Upper lobe of left lung (tissue), 6 donors: ENCODE results near the gene AKNA. TPM values are rescaled to one million over a fixed set of nuclear protein-coding genes. Genes with fewer than 3 reads are reported as not detected.

Source experiments
- ATAC-seq, 2 donors: fragments of 200-7000 bp; cut with Tn5 transposase; one replicate each; pipeline ENCODE4 v1.9.1; 2022; ENCODE audit warnings: mild to moderate bottlenecking in 2 of 2, moderate library complexity in 2 of 2; ENCODE audit not compliant: low FRiP score in 2 of 2
- DNase-seq, 2 donors: peaks; one replicate each; pipeline ENCODE4 v3.0.0-alpha.2; 2019 to 2020
- H3K27ac ChIP-seq, 4 donors: fragments of 200-600 bp; sonication (generic); one replicate each; pipeline ENCODE4 v1.5.1; 2016 to 2019
- H3K27me3 ChIP-seq, 4 donors: fragments of 200-600 bp; sonication (generic); one replicate each; pipeline ENCODE4 v1.5.1; 2017 to 2019
- H3K36me3 ChIP-seq, 4 donors: fragments of 200-600 bp; sonication (generic); one replicate each; pipeline ENCODE4 v1.5.1; 2016 to 2019
- H3K4me1 ChIP-seq, 4 donors: fragments of 200-600 bp; sonication (generic); one replicate each; pipeline ENCODE4 v1.5.1; 2018 to 2019
- H3K4me3 ChIP-seq, 4 donors: fragments of 200-600 bp; sonication (generic); one replicate each; pipeline ENCODE4 v1.5.1; 2017 to 2019; ENCODE audit warnings: mild to moderate bottlenecking in 2 of 4, moderate library complexity in 1 of 4
- H3K9me3 ChIP-seq, 4 donors: fragments of 200-600 bp; sonication (generic); one replicate each; pipeline ENCODE4 v1.5.1; 2018 to 2019
- EP300 ChIP-seq, 4 donors: sonication (generic); formaldehyde crosslinking; IDR thresholded peaks; one replicate each; pipeline ENCODE4 v1.5.1; 2017; ENCODE audit warnings: antibody characterized with exemption in 4 of 4, control low read depth in 2 of 4
- POLR2A ChIP-seq, 4 donors: fragments of 450-650 bp; IDR thresholded peaks; one replicate each; pipeline ENCODE4 v1.5.1; 2016 to 2017; ENCODE audit warnings: antibody characterized with exemption in 4 of 4, mild to moderate bottlenecking in 2 of 4
- POLR2AphosphoS5 ChIP-seq, 2 donors: sonication (generic); formaldehyde crosslinking; IDR thresholded peaks; one replicate each; pipeline ENCODE4 v1.5.1; 2017; ENCODE audit warnings: antibody characterized with exemption in 2 of 2
- WGBS, 2 donors: methylation state at CpG; one replicate each; pipeline ENCODE4 v1.1.5; 2017 to 2018; 5-methylcytosine and 5-hydroxymethylcytosine counted together
- total RNA-seq, 6 donors: library from RNA; depleted of rRNA in 4 of 6; stranded (reverse); fragments of >200 nt in 4 of 6; gene quantifications; one replicate each; pipeline versions ENCODE4 v1.1.0 to v1.2.1, GENCODE V29; 2016 to 2021
- TF ChIP-seq, protein P1 (sequence below), 6 experiments: fragments of 450-650 bp in 4 of 6; fragments of 200-600 bp in 2 of 6; sonication (generic) in 2 of 6; IDR thresholded peaks; one replicate each; pipeline ENCODE4 v1.5.1; 2016 to 2019; ENCODE audit warnings: antibody characterized with exemption in 6 of 6
- donor health status: DM: no; HTN: no; CAD: no; lungs with moderate emphysema.
- donor health status: DM: no; HTN: yes; CAD: no; lungs with severe emphysema.

The AKNA gene
- total RNA-seq, 6 donors from 2014 or later, result 38.3 to 152 (median 61.5) TPM

DNA sequence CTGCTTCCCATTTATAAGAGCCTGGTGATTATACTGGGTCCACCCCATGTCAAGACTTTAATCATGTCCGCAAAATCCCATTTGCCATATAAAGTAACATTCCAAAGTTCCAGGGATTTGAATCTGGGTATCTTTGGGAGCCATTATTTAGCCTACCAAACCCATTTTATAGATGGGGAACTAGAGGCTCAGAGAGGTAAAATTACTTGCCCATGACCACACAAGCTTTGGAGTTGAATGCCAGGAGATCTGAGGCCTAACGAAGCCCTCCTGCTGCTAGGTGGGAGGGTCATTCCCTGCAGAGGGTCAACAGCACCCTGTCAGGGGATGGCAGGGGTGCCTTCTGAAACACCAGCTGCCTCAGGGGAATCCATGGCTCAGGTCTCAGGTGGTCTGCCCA, 13.0 kb upstream of the AKNA start:
- H3K27me3 ChIP-seq, result no peaks in the 10 kb centered on the region
- no peak overlapping the region for H3K4me3 ChIP-seq
- H3K9me3 ChIP-seq, result no peaks in the 10 kb centered on the region
- WGBS, 2 donors, result 85 to 94% methylated on average over 2 of the region's 2 CpGs
- ATAC-seq (no peak), DNase-seq (no peak)
- H3K36me3 ChIP-seq, result no peaks in the 10 kb centered on the region
- TF ChIP-seq, protein P1, sequence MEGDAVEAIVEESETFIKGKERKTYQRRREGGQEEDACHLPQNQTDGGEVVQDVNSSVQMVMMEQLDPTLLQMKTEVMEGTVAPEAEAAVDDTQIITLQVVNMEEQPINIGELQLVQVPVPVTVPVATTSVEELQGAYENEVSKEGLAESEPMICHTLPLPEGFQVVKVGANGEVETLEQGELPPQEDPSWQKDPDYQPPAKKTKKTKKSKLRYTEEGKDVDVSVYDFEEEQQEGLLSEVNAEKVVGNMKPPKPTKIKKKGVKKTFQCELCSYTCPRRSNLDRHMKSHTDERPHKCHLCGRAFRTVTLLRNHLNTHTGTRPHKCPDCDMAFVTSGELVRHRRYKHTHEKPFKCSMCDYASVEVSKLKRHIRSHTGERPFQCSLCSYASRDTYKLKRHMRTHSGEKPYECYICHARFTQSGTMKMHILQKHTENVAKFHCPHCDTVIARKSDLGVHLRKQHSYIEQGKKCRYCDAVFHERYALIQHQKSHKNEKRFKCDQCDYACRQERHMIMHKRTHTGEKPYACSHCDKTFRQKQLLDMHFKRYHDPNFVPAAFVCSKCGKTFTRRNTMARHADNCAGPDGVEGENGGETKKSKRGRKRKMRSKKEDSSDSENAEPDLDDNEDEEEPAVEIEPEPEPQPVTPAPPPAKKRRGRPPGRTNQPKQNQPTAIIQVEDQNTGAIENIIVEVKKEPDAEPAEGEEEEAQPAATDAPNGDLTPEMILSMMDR (IDR thresholded peaks at IDR 0.05), result no peak
- TF ChIP-seq POLR2A (IDR thresholded peaks at IDR 0.05) (no peak), POLR2AphosphoS5 (IDR thresholded peaks at IDR 0.05) (no peak), EP300 (IDR thresholded peaks at IDR 0.05) (no peak)
- H3K4me1 ChIP-seq, result peaks cover 12 to 33% (median 13%) of the 10 kb centered on the region in 4 donors
- no peak overlapping the region for H3K27ac ChIP-seq

DNA sequence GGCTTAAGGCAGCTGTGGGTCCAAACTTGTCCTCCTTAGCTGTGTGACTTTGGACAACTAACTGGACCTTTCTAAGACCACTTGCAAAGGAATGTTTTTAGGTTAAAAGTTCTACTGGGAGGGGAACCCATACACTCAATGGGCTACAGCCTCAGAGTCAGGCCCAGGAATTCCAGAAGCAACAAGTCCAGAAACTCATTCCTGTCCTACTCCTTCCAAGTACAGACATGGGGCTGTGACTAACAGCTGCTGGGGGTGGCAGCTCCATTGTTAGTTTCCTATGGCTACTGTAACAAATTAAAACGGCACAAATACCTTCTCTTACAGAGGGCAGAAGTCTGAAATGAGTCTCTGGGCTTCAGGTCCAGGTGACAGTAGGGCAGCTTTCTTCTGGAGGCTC, 12.4 kb upstream of the AKNA start:
- no peak overlapping the region for H3K27ac ChIP-seq
- DNase-seq, result no peak
- WGBS, 2 donors, result 27 to 52% methylated on average over 1 of the region's 1 CpG
- no peaks in the 10 kb centered on the region for H3K27me3 ChIP-seq
- no peak overlapping the region for H3K4me3 ChIP-seq
- no peak for ATAC-seq
- H3K9me3 ChIP-seq, result no peaks in the 10 kb centered on the region
- TF ChIP-seq, protein P1 (IDR thresholded peaks at IDR 0.05), result no peak
- no peak for TF ChIP-seq POLR2AphosphoS5 (IDR thresholded peaks at IDR 0.05)
- TF ChIP-seq EP300 (IDR thresholded peaks at IDR 0.05), result no peak
- no peak for TF ChIP-seq POLR2A (IDR thresholded peaks at IDR 0.05)
- H3K36me3 ChIP-seq, result no peaks in the 10 kb centered on the region
- H3K4me1 ChIP-seq, result peaks cover 17 to 33% (median 18%) of the 10 kb centered on the region in 4 donors

DNA sequence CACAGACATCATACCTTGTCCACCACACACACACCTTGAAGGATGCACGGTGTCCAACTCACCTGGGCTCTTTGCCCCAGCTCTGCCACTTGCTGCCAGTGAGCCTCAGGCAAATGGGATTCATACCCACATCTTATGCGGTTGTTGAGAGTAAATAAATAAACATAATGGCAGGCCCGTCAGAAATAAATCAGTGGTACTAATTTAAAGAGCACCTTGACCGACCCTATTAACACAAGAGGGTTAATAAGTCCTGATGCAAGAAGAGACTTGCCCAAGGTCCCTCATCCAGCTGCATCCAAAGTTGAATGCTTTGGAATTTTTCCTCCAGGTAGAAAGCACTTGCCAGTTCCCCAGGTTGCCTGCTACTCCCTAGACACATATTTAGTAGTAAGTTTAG, 11.6 kb upstream of the AKNA start:
- no peak for TF ChIP-seq POLR2A (IDR thresholded peaks at IDR 0.05)
- TF ChIP-seq, protein P1 (IDR thresholded peaks at IDR 0.05), result no peak
- no peak for TF ChIP-seq POLR2AphosphoS5 (IDR thresholded peaks at IDR 0.05)
- no peak for TF ChIP-seq EP300 (IDR thresholded peaks at IDR 0.05)
- H3K27me3 ChIP-seq, result no peaks in the 10 kb centered on the region
- DNase-seq, result no peak
- peaks cover 19 to 40% (median 26%) of the 10 kb centered on the region in 4 donors for H3K4me1 ChIP-seq
- H3K27ac ChIP-seq, result no peak overlapping the region
- 81 to 85% methylated on average over 4 of the region's 4 CpGs for WGBS, 2 donors
- ATAC-seq, result no peak
- H3K4me3 ChIP-seq, result no peak overlapping the region
- H3K9me3 ChIP-seq, result no peaks in the 10 kb centered on the region
- no peaks in the 10 kb centered on the region for H3K36me3 ChIP-seq

DNA sequence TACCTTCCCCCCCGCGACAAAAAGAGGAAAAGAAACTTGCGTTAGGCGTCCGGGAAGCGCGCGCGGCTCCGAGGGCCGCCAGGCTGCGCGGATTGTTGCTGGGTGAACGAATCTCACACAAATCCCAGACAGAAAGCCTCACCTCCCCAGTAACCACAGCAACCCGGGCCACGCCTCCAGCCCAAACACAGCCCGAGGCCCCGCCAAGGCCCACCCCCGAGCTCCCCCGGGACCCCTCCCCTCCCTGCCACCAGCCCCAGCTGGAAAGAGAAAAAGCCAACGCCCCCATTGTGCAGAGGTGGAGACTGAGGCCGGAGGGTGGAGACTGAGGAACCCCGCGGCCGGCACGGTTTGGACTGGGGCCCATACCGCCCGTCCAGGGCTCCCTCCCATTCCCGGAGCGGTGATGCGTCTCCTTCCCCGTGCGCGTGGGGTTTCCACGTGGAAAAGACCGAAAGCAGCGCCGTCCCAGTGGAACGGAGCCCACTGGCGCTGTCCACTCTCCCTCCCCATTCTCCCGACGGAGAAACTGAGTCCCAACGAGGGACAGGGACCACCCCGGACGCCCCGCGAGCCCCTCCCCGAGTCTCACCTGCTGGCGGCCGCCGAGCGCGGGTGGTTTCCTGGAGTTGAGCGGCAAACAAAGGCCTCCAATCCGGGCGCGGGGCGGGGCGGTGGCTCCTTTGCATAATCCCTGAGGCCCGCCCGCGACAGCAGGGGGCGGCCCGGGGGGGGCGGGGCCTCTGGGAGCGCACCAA, 10.2 kb upstream of the AKNA start:
- no peaks in the 10 kb centered on the region for H3K27me3 ChIP-seq
- H3K4me1 ChIP-seq, result peaks cover 20 to 52% (median 36%) of the 10 kb centered on the region in 4 donors
- H3K4me3 ChIP-seq, result peak overlapping the region; percentile 82 to 89 (median 82)
- WGBS, 2 donors, result 0 to 2% methylated on average over 8 to 20 of the region's 66 CpGs
- TF ChIP-seq, protein P1 (IDR thresholded peaks at IDR 0.05), result peak in 3 of 6 experiments; percentile 19 to 23 (median 19)
- TF ChIP-seq EP300 (IDR thresholded peaks at IDR 0.05), result no peak
- peak in 3 of 4 donors; percentile 51 to 84 (median 65) for TF ChIP-seq POLR2A (IDR thresholded peaks at IDR 0.05)
- peak; percentile 70 to 84 for TF ChIP-seq POLR2AphosphoS5 (IDR thresholded peaks at IDR 0.05)
- ATAC-seq, result peak; percentile 97
- no peaks in the 10 kb centered on the region for H3K9me3 ChIP-seq
- peak; percentile 98 to 100 for DNase-seq
- no peaks in the 10 kb centered on the region for H3K36me3 ChIP-seq
- H3K27ac ChIP-seq, result peak overlapping the region; percentile 89 to 95 (median 90)
